Coronary artery (tissue), 2 donors: Measurements from ENCODE around the gene PLA2G12B.

Experiments used
- DNase-seq: peaks from one replicate; pipeline ENCODE4 v3.0.0-alpha.2; 2017; ENCODE audit warnings: low spot score
- H3K27ac ChIP-seq, 2 donors: fragments of 200-600 bp; sonication (generic); one replicate each; pipeline ENCODE4 v1.5.1; 2016 to 2019
- H3K4me3 ChIP-seq: fragments of 200-600 bp; sonication (generic); 2 replicates; pipeline ENCODE4 v1.5.1; 2016; ENCODE audit warnings: mild to moderate bottlenecking, moderate library complexity
- TF ChIP-seq, protein P1 (sequence below): fragments of 200-600 bp; sonication (generic); IDR thresholded peaks from one replicate; pipeline ENCODE4 v1.5.1; 2019; ENCODE audit warnings: antibody characterized with exemption

The PLA2G12B gene

DNA sequence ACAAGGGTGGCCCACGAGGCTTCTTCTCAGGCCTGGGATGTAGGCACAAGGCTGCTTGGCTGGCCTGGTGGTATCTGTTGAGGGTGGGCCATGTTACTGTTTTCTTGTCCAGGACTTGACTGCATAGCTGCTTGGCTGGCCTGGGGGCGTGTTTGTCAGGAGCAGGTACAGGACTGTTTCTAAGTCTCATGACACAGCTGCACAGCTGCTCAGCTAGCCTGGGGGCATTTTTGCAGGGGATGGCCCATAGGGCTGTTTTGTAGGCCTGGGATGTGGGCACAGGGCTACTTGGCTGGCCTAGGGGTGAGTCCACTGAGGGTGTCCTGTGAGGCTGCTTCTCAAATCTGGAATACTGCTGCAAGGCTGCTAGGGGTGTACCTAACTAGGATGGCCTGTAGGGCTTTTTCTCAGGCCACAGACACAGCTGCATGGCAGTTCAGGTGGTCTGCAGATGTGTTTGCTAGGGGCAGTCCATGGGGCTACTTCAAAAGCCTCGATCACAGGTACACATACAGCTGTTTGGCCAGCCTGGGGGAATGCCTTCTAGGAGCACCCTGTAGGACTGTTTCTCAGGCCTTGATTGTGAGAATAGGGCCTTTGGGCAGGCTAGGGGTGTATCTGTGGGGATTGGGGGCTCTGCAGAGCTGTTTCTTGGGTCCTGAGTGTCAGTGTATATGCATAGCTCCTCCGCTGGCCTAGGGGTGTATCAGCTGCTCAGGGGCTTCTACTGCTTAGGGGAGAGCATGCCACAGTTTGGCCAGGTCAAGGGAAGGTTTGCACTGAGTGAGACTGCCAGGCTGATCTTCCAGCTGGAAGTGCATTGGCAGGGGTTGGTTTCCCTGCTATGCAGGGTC, 26.6 kb upstream of the PLA2G12B start:
- DNase-seq, result no peak
- TF ChIP-seq, protein P1, sequence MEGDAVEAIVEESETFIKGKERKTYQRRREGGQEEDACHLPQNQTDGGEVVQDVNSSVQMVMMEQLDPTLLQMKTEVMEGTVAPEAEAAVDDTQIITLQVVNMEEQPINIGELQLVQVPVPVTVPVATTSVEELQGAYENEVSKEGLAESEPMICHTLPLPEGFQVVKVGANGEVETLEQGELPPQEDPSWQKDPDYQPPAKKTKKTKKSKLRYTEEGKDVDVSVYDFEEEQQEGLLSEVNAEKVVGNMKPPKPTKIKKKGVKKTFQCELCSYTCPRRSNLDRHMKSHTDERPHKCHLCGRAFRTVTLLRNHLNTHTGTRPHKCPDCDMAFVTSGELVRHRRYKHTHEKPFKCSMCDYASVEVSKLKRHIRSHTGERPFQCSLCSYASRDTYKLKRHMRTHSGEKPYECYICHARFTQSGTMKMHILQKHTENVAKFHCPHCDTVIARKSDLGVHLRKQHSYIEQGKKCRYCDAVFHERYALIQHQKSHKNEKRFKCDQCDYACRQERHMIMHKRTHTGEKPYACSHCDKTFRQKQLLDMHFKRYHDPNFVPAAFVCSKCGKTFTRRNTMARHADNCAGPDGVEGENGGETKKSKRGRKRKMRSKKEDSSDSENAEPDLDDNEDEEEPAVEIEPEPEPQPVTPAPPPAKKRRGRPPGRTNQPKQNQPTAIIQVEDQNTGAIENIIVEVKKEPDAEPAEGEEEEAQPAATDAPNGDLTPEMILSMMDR, result no peak
- Histone ChIP-seq H3K27ac (no peak overlapping the region), H3K4me3 (no peak overlapping the region)

GRCh38 chr10:72980348-72980747, 25.7 kb upstream of the PLA2G12B start:
- TF ChIP-seq, protein P1, result no peak
- DNase-seq, result no peak
- no peak overlapping the region for H3K27ac ChIP-seq

DNA sequence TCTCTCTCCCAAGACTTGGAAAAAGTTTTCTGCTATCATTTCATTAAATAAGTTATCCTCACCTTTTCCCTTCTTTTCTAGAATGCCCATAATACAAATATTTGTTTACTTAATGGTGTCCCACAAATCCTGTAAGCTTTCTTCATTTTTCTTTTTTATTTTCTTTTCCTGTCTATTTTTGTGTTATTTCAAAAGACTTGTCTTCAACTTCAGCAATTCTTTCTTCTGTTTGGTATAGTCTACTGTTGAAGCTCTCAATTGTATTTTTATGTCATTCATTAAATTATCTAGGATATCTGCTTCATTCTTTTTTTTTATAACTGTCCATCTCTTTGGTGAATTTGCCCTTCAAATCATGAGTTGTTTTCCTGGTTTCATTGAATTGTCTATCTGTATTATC, 25.1 kb upstream of the PLA2G12B start:
- TF ChIP-seq, protein P1, result no peak
- no peak for DNase-seq
- no peak overlapping the region for H3K4me3 ChIP-seq
- no peak overlapping the region for H3K27ac ChIP-seq

More at GRCh38 chr10:72980348-72980747, 25.7 kb upstream of the PLA2G12B start:
- H3K4me3 ChIP-seq, result no peak overlapping the region

GRCh38 chr10:72976886-72977285, 22.3 kb upstream of the PLA2G12B start:
- no peak overlapping the region for H3K27ac ChIP-seq
- DNase-seq, result no peak
- TF ChIP-seq, protein P1, result no peak

GRCh38 chr10:72956001-72956400, 1.4 kb upstream of the PLA2G12B start:
- TF ChIP-seq, protein P1, result no peak
- Histone ChIP-seq H3K27ac (no peak overlapping the region), H3K4me3 (no peak overlapping the region)
- DNase-seq, result no peak

More at GRCh38 chr10:72976886-72977285, 22.3 kb upstream of the PLA2G12B start:
- no peak overlapping the region for H3K4me3 ChIP-seq

DNA sequence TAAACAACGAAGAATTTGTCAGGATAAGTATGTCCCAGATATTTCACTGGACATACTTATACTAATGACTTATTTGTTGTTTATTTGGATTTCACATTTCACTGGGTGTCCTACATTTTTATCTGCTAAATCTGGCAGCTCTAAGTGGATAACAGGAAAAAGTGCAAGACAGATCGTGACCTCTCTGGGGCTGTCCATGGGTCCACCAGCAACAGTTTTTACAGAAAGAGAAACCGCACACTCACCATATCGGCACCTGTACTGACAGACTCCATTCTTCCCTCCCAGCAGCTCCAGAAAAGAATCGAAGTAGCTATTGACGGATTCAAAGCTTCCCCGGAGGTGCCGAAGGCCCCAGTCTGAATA, 393 bp downstream of the PLA2G12B start:
- no peak overlapping the region for H3K4me3 ChIP-seq
- no peak for DNase-seq
- H3K27ac ChIP-seq, result no peak overlapping the region
- TF ChIP-seq, protein P1, result no peak

- TF ChIP-seq, protein P1, result no peak
- no peak overlapping the region for H3K27ac ChIP-seq
- H3K4me3 ChIP-seq, result no peak overlapping the region
- DNase-seq, result no peak
Observed at GRCh38 chr10:72953687-72954086, 919 bp downstream of the PLA2G12B start.
